HUDEP-2 (cell line): ENCODE data around the gene CLASP1.
"Not testable (repeated sequence)": the region's sequence is repeated elsewhere in the genome, so short reads cannot be mapped to it uniquely, and the experiment has no call there.

Source experiments
- DNase-seq, 76 experiments: peaks; one replicate each; lab custom pipeline; 2025; ENCODE audit not compliant: unreplicated experiment in 76 of 76; lab: John Stamatoyannopoulos, UW

The CLASP1 gene

DNA sequence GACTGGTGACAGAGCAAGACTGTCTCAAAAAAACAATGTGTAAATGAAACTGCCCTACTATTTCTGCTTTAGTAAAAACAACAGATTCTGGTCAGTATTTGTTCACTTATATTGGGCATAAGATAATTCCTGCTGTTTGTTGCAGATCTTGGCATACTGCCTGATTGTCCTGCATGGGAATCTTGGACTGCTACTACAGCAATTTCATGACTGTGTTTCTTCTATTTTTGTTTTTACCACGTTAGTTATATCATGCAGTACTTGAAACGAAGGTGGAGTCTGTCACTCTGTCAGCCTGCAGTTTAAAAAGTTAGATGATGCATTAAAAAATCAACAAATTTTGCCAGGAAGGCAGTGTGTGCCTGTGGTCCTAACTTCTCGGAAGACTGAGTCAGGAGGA lies 14.2 kb upstream of the CLASP1 start:
- DNase-seq, result no peak

DNA sequence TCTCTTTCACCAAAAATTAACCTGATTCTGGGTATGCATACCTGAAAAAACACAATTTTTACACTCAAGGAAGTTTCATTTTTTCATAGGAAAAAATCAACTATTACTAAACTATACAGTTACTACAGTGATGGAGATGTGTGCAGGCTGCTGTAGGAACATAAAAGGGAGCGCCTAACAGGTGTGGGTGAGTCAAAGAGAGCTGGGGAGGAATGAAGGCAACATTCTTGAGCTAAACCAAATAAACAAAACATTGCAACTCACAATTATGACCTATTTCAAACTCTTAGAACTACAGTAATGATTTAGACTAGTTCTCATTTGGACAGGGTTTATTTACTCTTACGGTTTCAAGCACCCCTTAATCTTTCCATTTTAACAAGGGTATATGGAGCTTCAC lies 13.4 kb upstream of the CLASP1 start:
- DNase-seq, result no peak

DNA sequence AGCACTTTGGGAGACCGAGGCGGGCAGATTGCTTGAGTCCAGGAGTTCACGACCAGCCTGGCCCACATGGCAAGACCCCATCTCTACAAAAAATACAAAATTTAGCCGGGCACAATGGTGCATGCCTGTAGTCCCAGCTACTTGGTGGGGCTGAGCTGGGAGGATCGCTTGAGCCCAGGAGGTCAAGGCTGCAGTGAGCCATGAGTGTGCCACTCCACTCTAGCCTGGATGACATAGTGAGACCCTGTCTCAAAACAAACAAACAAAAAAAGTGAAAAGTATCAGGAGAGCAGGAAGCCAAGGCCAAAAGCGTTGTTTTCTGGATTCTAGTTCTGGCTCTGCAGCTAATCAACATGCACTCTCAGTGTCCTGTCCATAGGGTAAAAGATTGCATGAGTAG lies 10.7 kb upstream of the CLASP1 start:
- DNase-seq, result no peak

DNA sequence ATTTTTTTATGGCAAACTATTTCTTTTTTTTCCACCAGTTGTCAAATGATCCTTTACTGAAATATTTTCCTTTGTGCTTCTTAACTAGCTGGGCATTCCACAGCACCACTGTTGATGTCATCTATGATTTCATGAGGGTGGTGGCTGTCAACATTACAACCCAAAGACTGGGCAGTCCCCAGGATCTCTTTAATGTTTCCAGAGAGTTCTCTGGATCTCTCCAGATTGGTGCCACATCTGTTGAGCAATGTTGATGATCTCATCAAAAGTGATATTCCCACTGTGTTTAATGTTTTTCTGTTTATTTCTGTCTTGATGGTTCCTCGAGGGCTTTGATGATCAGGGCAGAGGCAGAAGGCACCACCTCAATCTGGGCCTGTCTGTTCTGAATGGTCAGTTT lies 9.1 kb upstream of the CLASP1 start:
- DNase-seq, result not testable (repeated sequence)

DNA sequence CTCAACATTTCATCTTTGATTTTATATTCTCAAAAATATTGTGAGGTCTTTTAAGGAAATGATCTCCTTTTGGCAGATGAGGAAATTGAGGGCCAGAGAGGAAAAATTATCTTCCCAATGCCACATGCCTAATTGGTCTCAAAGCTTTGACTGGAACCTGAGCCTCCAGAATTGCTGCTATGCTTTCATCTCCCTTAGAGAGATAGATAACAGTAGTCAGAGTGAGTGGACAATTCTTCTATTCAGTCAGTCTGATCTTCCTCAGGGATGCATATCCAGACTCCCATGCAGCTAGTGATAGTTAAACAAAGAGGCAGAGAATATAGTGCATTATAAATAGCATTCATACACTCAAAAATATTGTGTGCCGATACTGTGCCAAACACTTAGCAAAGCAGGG lies 3.8 kb upstream of the CLASP1 start:
- DNase-seq, result no peak

DNA sequence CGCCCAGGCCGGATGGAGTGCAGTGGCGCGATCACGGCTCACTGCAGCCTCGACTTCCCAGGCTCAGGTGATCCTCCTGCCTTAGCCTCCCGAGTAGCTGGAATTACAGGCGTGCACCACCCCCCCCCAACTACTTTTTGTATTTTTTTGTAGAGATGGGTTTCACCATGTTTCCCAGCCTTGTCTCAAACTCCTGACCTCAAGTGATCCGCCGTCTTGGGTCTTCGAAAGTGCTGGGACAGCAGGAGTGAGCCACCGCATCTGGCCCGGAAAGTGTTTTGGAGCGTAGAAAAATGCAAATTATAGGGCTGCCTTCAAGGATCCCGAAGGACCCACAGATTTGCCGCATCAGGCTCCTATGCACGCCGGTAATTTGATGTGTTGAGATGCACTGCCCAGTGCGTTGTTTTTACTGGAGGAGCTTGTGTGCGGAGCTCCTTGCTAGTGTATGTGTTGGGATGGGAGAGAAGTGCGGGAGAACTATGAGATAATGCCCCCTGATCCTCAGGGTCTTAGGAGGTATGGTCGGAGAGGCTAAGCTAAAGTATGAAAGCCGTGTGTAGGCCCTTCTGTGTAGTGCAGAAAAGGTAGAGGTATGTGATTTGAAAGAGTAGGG lies 1.2 kb upstream of the CLASP1 start:
- peak in 5 of 76 experiments; percentile 7 to 44 (median 12) for DNase-seq

DNA sequence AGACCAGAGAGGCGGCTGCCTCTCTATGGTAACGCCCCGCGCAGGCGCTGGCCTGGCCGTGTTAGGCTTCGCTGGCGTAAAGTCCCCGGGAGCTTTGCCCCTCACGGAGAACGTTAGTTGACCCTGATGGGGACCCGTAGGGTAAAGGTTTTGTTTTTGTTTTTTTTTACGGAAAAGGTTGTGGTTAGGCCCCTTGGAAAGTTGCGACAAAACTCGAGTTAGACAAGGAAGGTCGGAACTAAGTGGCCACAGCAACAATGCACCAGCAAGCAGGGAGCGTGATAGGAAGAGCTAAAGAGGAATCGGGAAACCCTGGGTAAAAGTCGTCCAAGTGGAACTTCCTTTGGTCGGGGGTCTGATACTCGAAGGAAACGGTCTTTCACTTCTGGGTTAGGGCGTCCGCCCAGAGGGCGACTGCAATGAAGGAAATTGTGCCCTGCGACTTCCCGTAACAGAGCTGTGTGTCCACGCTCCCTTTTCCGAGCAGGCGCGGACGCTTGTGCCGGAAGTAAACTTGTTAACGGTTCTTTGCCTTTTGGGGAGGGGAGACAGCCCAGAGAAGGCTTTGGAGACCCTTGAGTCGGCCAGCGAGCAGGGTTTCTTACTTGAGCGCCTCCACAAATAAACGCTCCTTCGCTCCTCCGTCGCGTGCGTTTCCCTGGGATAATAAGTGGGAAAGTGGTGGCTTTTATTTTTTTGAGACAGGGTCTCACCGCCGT lies 493 bp upstream of the CLASP1 start:
- peak in 75 of 76 experiments; percentile 41 to 96 (median 89) for DNase-seq

DNA sequence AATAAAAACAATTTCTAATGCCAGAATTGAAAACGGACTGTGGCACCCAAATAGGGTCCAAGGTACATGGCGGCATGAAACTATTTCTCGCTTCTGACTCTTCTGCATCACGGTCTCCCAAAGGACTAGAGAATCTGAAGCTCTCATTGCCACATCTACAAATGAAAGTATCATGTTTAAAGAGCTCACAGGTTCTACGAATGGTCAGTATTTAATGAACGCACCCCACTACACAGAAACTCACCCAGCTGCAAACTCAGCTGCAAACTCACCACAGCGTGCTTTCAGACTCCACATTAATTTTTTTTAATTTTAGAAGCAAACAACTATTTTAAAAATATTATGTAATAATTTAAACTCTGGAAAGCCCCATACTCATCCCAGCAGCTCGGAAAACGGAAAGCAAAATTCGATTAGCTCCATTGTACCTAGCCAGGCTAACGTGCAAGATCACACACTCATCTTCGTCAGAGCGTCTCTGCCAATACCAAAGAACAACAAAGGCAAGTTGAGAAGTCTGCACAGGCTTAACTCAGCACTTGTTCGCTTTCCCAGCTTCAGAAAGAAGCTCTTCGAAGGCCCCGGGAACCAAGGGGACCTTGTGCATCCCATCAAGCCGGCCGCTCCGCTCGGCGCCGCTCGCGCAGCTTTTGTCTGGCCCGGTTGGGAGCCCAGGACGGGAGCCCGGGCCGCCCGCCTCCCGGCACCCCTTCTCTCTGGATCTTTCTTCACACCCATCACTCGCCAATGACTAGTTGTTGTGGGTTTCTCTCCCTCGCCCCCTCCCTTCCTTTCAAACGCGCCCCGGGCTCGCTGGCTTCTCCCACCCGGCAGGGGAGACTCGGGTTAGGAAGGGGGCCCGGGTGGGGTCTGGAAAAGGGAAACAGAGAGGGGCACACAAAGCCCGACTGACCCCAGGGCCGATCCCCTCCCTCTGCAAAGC lies 785 bp downstream of the CLASP1 start:
- peak in 29 of 76 experiments; percentile 7 to 67 (median 31) for DNase-seq

DNA sequence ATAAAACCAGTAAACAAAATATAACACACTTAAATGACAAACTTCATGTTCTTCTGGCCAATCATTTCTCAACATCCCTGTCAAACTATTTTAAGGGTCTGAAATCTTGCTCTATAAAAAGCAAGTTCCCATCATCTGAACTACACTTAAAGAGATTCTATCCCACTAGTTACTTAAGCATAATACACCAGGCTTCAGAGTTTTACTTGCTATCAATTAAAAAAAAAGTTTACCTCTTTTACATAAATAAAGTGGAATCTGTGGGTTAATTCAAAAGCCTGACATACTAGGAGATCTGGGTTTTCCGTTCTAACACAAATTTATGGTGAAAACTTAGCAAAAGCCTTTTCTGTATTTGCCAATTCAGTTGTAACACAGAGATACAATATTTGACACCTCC lies 1.9 kb downstream of the CLASP1 start:
- no peak for DNase-seq

DNA sequence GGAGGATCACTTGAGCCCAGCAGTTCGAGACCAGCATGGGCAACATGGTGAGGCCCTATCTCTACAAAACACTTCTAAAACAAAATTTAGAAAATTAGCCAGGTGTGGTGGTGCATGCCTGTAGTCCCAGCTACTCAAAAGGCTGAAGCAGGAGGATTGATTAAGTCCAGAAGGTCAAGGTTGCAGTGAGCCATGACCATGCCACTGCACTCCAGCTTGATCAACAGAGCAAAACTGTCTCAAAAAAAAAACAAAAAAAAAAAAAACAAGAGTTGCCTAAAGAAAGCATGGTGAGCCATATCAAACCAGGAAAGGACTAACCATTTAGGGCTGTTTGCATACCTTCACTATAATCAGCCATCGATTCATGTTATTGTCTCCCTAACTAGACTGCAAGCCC lies 4.5 kb downstream of the CLASP1 start:
- DNase-seq, result no peak

DNA sequence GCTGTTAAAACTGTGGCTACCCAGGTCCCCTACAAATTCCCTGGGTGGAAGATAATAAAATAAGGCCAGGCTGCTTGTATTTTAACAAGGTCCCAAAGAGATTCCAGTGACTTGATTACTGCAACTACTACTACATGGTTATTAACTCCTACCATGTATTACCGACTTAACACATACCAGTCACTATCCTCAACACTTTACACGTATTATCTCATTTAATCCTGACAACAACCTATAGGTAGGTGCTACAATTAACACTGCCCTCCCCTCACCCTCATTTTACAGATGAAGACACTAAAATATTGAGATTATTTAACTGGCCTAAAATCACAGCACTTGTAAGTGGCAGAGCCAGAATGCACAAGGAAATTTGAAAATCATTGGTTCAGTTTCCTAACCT lies 5.4 kb downstream of the CLASP1 start:
- DNase-seq, result no peak

DNA sequence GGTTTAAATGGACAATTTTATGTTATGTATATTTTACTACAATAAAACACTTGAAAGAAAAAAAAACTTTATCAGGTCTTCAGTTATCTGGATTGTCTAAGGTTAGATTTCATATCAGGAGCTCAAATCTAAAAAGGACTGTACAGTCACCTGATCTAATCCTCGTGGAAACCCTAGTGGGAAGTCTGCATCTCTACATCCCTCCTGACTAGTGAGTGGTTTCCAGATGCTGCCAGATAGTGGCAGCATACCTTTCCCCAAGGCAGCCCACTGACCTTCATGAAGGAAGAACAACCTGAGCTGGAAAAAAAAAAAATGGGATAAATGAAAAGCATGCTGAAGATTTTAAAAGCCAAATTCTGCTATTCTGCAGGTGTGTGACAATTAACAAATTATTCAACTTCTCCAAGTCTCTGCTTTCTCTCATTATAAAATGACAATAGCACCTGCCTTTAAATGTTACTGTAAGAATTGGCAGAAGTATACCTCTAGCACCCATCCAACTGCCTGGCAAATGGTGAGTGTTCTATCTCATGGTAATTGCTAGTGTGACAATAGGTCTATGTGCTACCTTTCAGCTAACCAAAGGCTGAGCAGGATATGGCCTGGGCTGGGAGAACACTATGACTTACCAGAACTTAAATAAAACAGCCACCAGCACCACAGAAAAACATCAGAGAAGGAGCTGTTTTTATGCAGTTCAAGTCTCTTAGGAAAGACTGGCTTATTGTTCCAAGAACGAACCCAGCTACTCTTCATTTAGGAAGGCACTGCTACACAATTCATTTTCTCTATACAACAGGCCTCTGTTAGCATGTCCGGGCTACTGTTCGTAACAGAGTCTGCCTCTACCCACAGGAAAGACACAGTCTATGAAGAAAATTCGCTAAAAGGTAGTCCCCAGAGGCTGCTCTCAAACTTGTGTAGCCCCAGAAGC lies 8.6 kb downstream of the CLASP1 start:
- no peak for DNase-seq

DNA sequence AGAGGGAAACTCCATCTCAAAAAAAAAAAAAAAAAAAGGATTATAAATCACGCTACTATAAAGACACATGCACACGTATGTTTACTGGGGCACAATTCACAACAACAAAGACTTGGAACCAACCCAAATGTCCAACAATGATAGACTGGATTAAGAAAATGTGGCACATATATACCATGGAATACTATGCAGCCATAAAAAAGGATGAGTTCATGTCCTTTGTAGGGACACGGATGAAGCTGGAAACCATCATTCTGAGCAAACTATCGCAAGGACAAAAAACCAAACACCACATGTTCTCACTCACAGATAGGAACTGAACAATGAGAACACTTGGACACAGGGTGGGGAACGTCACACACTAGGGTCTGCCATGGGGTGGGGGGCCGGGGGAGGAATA lies 9.4 kb downstream of the CLASP1 start:
- not testable (repeated sequence) for DNase-seq

DNA sequence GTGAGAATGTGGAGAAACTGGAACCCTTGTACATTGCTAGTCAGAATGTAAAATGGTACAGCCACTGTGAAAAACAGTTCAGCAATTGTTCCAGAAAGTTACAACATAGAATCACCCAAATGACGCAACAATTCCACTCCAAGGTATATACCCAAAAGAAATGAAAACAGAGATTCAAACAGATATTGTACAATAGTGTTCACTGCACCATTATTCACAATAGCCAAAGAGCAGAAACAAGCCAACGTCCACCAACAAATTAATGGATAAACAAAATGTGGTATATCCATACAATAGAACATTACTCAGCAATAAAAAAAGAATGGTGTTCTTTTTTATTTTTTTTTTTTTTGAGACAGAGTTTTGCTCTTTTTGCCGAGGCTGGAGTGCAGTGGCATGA lies 10.9 kb downstream of the CLASP1 start:
- DNase-seq, result no peak

DNA sequence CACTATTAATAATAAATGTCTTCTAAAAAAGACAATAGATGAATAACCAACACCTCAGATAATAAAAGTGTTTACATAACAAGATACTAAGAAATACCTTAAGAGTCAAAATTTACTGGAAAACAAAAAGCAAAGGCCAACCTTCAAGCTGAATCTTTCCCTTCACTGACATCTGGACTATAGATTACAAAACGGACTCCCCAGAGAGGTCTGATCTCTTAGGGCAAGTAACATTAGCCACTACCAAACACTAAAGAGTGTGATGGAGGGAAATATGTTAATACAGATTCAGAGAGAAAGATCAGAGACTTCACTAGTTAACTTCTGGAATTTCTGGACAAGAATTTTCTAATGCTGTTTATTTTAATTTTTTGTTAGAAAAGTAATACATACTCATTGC lies 13.9 kb downstream of the CLASP1 start:
- no peak for DNase-seq

DNA sequence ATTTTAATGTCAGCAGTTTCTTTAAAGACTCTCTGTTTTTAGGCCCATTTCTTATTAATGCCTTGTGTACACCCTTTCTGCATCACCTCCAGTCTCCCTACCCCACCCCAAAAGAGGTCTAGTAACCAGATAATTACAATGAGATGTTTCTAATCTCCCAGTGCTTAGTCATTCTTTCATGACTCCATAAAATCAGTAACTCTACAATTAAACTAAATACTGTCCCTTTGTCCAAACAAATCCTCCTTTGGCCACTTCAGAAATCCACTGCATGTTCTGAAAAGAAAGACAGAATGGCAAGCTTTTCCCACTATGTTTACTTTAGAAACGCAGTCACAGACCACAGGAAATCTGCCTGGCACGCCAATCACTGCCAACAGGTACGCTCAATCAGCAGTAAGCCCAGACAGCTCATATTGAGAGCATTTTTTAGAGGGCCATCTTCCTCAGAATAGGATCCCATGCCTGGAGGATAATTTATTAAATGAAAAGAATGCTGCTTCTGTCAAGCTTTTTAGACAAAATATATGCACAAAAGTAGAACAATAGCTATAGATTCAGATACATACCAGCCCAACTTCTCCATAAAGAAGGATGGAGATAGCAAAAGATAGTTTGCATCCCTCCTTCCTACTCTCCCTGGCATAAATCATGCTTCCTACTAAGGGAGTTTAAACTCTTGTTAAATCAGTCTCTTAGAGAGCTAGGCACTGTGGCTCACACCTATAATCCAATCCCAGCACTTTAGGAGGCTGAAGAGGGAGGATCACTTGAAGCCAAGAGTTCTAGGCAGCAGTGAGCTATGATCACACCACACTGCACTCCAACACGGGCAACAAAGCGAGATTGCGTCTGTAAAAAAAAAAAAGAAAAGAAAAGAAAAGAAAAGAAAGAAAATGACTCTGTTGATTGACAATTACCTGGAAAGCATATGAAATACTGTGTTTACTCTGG lies 14.6 kb downstream of the CLASP1 start:
- DNase-seq, result no peak

DNA sequence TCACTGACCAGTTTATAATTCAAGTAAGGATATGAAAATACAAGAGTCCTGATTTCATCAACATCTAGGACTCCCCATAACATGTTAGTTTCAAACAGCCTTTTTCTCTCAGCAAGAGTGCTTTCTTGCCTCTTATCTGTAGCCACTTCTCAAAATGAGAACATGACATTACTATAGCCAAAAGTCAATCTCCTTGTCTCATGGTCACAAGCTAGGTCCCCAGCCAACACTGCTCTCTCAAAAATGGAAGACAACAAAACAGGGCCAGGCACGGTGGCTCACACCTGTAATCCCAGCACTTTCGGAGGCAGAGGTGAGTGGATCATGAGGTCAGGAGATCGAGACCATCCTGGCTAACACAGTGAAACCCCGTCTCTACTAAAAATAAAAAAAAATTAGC lies 15.8 kb downstream of the CLASP1 start:
- no peak for DNase-seq

DNA sequence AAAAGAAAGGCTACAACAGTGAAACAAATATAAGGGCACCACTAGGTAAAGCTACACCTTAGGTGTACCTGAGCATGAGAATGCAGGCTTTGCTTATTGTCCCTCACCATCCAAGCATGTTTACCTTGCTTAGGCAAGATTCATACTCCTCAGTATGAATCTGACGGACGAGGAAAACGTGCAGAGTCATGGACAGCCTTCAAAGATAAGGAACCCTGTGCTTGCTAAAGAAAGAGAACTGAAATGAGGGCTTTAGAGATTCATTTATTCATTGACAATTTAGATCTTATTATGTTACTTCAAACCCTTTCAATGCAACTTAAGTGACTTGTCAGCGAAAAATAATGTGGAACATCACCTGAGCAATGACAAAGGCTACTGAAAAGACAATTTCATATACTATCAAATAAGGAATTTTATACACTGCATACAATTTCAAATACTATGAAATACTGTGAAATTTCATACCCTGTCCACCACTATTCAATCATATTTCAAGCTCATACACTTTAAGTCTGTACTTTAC lies 21.7 kb downstream of the CLASP1 start:
- DNase-seq, result peak in 8 of 76 experiments; percentile 6 to 38 (median 25)
